ENCODE results near the gene PNLIPRP3. TPM values are rescaled to one million over a fixed set of nuclear protein-coding genes. Genes with fewer than 3 reads are reported as not detected.

The PNLIPRP3 gene
- total RNA-seq = not detected in 2 replicates

GRCh38 chr10:116427671-116428070 lies at the start of gene PNLIPRP3:
Gene PNLIPRP3, plus strand, starts transcription at chr10:116427847. Its CDS starts 166 bp downstream, at chr10:116428013.

Other genes with a start within 250 kb of the PNLIPRP3 start
- 1.6 and 131 TPM in 2 replicates for gene GFRA1, start 154.6 kb upstream of the PNLIPRP3 start, total RNA-seq
- gene CCDC172, start 103.4 kb upstream of the PNLIPRP3 start, total RNA-seq = not detected in 2 replicates
- not detected in 2 replicates for gene PNLIP, start 118.1 kb downstream of the PNLIPRP3 start, total RNA-seq
- not detected in 2 replicates for gene PNLIPRP1, start 163.1 kb downstream of the PNLIPRP3 start, total RNA-seq
- not detected in 2 replicates for gene PNLIPRP2, start 193.1 kb downstream of the PNLIPRP3 start, total RNA-seq